HepG2 (cell line): ENCODE data around the gene GSAP. TPM values are rescaled to one million over a fixed set of nuclear protein-coding genes. Genes with fewer than 3 reads are reported as not detected.

ENCODE experiments used
- CBFB ChIP-seq: sonication (generic); formaldehyde crosslinking; IDR thresholded peaks from 2 replicates; pipeline ENCODE4 v1.4.0; 2020; ENCODE audit warnings: missing genetic modification reagents
- HES4 ChIP-seq: sonication (generic); formaldehyde crosslinking; IDR thresholded peaks from 2 replicates; pipeline ENCODE4 v1.9.0; 2021; ENCODE audit warnings: mild to moderate bottlenecking, missing genetic modification reagents, borderline replicate concordance
- HNRNPLL ChIP-seq: fragments of 200-400 bp; formaldehyde crosslinking; IDR thresholded peaks from 2 replicates; pipeline ENCODE4 v1.6.1; 2017; ENCODE audit warnings: mild to moderate bottlenecking, low read depth, low read length; ENCODE audit not compliant: poor library complexity, severe bottlenecking
- KLF13 ChIP-seq: sonication (generic); formaldehyde crosslinking; IDR thresholded peaks from 2 replicates; pipeline ENCODE4 v1.4.0; 2020; ENCODE audit warnings: mild to moderate bottlenecking, missing genetic modification reagents
- RNF2 ChIP-seq: fragments of 450-650 bp; conservative IDR thresholded peaks from 2 replicates; pipeline ENCODE4 v1.6.1; 2016; ENCODE audit warnings: low read depth
- TRAFD1 ChIP-seq: sonication (generic); formaldehyde crosslinking; IDR thresholded peaks from 2 replicates; pipeline ENCODE4 v1.5.1; 2020; ENCODE audit warnings: missing genetic modification reagents, mild to moderate bottlenecking, borderline replicate concordance
- ZBTB10 ChIP-seq: sonication (generic); formaldehyde crosslinking; IDR thresholded peaks from 2 replicates; pipeline ENCODE4 v1.4.0; 2020; ENCODE audit warnings: missing genetic modification reagents, borderline replicate concordance
- ZFY ChIP-seq: sonication (generic); formaldehyde crosslinking; IDR thresholded peaks from 2 replicates; pipeline ENCODE4 v1.4.0; 2020; ENCODE audit warnings: missing genetic modification reagents
- ZNF282 ChIP-seq: fragments of 450-650 bp; IDR thresholded peaks from 2 replicates; pipeline ENCODE4 v1.6.1; 2018; ENCODE audit not compliant: partially characterized antibody
- ZNF674 ChIP-seq: sonication (generic); formaldehyde crosslinking; IDR thresholded peaks from 2 replicates; pipeline ENCODE4 v1.5.0; 2020; ENCODE audit warnings: low read depth, mild to moderate bottlenecking, missing genetic modification reagents
- ZXDC ChIP-seq: sonication (generic); formaldehyde crosslinking; IDR thresholded peaks from 2 replicates; pipeline ENCODE4 v1.5.0; 2020; ENCODE audit warnings: mild to moderate bottlenecking, missing genetic modification reagents
- polyA plus RNA-seq, 8 experiments: library from polyadenylated mRNA; depleted of rRNA in 3 of 8; stranded (reverse) in 7 of 8; unstranded in 1 of 8; fragments of >200 nt; fragmentation: Illumina TruSeq in 4 of 8; extraction: Trizol in 4 of 8; gene quantifications; 2 replicates each; pipeline versions ENCODE4 v1.2.1 to v1.2.3, GENCODE V29; 2011 to 2016; ENCODE audit warnings: low read depth in 4 of 8, missing spikeins in 1 of 8, mixed read lengths in 1 of 8; ENCODE audit not compliant: insufficient read depth in 1 of 8
- total RNA-seq, 5 experiments: library from RNA; depleted of rRNA; stranded (reverse); fragments of >200 nt; fragmentation: Illumina TruSeq; extraction: Trizol; gene quantifications; 2 replicates each; pipeline ENCODE4 v1.2.3, GENCODE V29; 2016; ENCODE audit warnings: low read depth in 1 of 5
- TF ChIP-seq, protein P1 (sequence below): sonication (generic); formaldehyde crosslinking; IDR thresholded peaks from 2 replicates; pipeline ENCODE4 v1.5.0; 2020; ENCODE audit warnings: missing genetic modification reagents
- TF ChIP-seq, protein P2 (sequence below): sonication (generic); formaldehyde crosslinking; IDR thresholded peaks from 2 replicates; pipeline ENCODE4 v1.8.1; 2023; ENCODE audit warnings: mild to moderate bottlenecking, moderate library complexity, missing genetic modification reagents

GSAP gene
- total and polyA plus RNA-seq, 2 of the 13 experiments (the other 11 are each of a cell fraction or from before 2014, with no cell fraction given), result 34.6 to 40.6 TPM

DNA sequence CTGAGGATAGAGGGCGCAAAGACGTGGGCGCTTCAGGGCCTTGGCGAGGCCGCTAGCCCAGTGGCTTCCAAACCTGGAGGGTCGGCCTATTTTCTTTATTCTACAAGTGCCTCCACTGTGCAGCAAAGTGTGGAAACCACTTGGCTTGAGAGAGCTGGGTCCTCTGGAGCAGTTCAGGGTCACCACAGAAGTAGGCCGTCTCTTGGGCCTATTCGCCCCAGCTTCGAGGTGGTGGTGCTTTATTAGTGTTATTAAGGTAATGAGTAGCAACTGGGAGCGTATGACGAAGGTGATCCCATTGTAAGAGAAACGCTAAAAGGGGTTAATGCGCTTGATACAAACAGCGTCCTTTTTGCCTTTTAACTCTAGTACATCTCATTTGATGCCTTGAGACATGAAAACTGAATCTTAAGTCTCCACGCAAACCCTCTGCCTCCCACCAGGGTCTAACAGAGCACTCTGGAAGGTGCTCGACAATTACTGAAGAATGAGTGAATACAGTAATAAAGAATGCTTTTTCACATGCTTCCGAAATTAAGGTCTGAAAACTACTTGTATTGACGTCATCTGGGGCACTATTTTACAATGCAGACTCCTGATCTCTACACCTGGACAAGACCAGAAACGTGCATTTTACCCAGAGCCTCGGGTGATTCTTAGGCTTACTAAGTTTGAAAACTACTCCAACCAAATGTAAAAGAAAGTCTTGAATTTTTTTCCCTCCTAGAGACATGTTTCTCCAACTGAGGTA is 647 bp upstream of the GSAP start (continued):
- TF ChIP-seq, protein P1, sequence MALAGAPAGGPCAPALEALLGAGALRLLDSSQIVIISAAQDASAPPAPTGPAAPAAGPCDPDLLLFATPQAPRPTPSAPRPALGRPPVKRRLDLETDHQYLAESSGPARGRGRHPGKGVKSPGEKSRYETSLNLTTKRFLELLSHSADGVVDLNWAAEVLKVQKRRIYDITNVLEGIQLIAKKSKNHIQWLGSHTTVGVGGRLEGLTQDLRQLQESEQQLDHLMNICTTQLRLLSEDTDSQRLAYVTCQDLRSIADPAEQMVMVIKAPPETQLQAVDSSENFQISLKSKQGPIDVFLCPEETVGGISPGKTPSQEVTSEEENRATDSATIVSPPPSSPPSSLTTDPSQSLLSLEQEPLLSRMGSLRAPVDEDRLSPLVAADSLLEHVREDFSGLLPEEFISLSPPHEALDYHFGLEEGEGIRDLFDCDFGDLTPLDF (CRISPR knock-in tag), result no peak
- TF ChIP-seq ZNF674 (CRISPR knock-in tag), result no peak
- TF ChIP-seq, protein P2, sequence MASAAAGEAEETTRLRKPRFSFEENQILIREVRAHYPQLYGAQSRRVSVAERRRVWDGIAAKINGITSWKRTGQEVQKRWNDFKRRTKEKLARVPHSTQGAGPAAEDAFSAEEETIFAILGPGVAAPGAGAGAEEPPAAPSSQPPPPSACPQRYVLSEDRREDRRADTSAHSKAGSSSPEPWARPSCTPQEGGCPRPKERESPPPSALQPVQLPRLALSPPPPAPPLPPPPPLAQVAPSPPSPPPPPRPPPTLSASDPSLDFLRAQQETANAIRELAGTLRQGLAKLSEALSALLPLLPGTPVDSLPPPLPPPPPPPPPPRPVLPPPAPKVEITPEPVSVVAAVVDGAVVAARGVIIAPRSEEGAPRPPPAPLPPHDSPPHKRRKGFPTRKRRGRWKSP, result peak; percentile 24; the same call in 1 of the 2 replicates
- TF ChIP-seq ZFY (CRISPR knock-in tag), result peak; percentile 40; the same call in 1 of the 2 replicates
- TF ChIP-seq ZBTB10 (CRISPR knock-in tag), result no peak
- no peak for TF ChIP-seq TRAFD1
- no peak for TF ChIP-seq ZNF282
- no peak for TF ChIP-seq RNF2
- TF ChIP-seq ZXDC (CRISPR knock-in tag), result 0 out of 2 replicates have a peak, but pooled peaks have one; percentile 15
- no peak for TF ChIP-seq KLF13
- no peak for TF ChIP-seq HNRNPLL
- no peak for TF ChIP-seq CBFB (CRISPR knock-in tag)
- no peak for TF ChIP-seq HES4 (CRISPR knock-in tag)
